Measurements from ENCODE around the gene TBX15.

- TF ChIP-seq, protein P1, sequence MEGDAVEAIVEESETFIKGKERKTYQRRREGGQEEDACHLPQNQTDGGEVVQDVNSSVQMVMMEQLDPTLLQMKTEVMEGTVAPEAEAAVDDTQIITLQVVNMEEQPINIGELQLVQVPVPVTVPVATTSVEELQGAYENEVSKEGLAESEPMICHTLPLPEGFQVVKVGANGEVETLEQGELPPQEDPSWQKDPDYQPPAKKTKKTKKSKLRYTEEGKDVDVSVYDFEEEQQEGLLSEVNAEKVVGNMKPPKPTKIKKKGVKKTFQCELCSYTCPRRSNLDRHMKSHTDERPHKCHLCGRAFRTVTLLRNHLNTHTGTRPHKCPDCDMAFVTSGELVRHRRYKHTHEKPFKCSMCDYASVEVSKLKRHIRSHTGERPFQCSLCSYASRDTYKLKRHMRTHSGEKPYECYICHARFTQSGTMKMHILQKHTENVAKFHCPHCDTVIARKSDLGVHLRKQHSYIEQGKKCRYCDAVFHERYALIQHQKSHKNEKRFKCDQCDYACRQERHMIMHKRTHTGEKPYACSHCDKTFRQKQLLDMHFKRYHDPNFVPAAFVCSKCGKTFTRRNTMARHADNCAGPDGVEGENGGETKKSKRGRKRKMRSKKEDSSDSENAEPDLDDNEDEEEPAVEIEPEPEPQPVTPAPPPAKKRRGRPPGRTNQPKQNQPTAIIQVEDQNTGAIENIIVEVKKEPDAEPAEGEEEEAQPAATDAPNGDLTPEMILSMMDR (IDR thresholded peaks at IDR 0.05), result no peak
- TF ChIP-seq POLR2A (IDR thresholded peaks at IDR 0.05), result no peak
Observed at GRCh38 chr1:118998171-118998570, 10.0 kb upstream of the TBX15 start.
